ENCODE data around the gene PRKCZ. TPM values are rescaled to one million over a fixed set of nuclear protein-coding genes. Genes with fewer than 3 reads are reported as not detected.

PRKCZ gene
- total RNA-seq, 4 donors from 2014 or later = 0.49 to 1.9 (median 1.1) TPM; not detected in 1

DNA sequence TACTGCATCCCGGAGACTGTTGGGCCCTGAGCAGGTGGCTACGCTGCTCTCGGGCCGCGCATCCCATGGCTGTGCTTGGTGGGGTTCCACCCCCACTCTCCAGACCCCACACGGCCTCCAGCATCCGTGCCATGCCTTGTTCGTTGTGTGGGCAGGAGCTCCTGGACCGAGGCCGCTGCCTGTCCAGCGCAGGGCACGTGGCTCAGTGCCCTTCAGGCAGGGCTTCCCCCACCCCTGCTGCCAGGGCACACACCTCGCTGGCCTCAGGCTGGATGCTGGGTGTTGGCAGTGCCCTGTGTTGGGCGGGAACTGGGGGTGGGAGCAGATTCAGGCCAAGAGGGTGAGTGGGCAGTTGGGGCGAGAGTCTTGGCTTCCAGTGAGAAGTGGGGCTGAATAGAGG is 9.9 kb downstream of the PRKCZ start:
- TF ChIP-seq, protein P1, sequence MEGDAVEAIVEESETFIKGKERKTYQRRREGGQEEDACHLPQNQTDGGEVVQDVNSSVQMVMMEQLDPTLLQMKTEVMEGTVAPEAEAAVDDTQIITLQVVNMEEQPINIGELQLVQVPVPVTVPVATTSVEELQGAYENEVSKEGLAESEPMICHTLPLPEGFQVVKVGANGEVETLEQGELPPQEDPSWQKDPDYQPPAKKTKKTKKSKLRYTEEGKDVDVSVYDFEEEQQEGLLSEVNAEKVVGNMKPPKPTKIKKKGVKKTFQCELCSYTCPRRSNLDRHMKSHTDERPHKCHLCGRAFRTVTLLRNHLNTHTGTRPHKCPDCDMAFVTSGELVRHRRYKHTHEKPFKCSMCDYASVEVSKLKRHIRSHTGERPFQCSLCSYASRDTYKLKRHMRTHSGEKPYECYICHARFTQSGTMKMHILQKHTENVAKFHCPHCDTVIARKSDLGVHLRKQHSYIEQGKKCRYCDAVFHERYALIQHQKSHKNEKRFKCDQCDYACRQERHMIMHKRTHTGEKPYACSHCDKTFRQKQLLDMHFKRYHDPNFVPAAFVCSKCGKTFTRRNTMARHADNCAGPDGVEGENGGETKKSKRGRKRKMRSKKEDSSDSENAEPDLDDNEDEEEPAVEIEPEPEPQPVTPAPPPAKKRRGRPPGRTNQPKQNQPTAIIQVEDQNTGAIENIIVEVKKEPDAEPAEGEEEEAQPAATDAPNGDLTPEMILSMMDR (IDR thresholded peaks at IDR 0.05; ENCODE audit: low read depth) = no peak

- TF ChIP-seq, protein P1 (IDR thresholded peaks at IDR 0.05; ENCODE audit: low read depth) = no peak
Measured at GRCh38 chr1:2060535-2060934, 10.3 kb downstream of the PRKCZ start.

DNA sequence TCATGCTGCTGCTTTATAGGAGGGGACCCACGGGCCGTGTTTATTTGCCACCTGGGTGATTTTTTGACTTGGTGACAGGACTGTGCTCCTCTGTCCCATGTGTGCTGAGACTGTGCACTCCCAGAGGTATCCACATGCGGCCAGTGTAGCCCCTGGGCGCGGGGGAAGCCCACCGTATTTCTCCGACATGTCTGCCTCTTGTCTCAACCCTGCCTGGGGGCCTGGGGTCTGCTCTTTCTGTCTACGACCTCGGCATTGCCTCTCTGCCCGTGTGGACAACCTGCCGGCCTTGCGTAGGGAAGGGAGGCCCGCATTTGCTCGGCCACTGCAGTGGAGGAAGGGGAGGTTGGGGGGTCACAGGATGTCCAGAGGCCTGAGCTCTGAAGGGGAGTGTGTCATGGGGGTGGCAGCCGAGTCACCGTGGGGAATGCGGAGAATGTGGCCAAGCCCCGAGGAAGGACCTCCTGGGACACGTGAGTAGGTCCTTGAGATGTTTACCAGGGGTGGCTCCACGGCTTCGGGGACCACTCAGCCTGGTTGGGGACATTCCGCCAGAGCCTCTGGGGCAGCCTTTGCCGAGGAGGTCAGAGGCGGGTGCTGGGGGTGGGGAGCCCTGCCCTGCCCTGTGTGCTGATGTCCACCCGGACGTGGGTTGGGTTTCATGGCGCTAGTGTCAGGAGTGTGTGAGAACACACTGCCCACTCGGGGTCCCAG is 11.0 kb downstream of the PRKCZ start:
- TF ChIP-seq, protein P1 (IDR thresholded peaks at IDR 0.05; ENCODE audit: low read depth) = no peak

DNA sequence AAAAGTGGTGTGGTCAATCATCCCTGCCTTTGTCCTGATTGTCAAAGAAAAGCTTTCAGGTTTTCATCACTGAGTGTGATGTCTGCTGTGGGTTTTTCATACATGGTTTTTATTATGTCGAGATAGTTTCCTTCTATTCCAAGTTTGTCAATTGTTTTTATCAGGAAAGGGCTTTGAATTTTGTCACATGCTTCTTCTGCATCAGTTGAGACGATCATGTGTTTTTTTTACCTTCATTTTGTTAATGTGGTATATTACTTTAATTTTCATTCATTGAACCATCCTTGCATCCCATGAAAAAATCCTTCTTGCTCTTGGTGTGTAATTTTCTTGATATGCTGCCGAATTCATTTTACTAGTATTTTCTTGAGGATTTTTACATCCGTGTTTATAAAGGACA is 15.5 kb downstream of the PRKCZ start:
- TF ChIP-seq, protein P1 (IDR thresholded peaks at IDR 0.05; ENCODE audit: low read depth) = no peak

DNA sequence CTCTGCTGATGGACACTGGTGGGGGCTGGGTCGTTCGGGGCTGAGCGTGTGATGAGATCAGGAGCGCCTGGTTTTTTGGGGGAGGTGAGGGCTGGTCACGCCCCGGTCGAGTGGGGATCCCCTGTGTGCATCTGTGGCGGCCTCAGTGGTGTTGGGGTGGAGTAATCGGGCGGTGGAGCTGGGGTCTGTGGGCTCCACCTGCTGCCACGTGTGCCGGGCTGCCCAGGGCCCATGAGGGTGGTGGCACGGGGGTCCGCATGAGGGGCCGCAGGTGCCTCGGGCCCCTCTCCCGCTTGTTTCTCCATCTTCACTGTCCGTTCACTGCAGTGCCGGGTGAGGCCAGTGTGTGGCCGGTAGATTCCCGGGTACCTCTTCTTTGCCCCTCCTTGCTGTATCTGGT is 17.2 kb downstream of the PRKCZ start:
- TF ChIP-seq, protein P1 (IDR thresholded peaks at IDR 0.05; ENCODE audit: low read depth) = no peak

DNA sequence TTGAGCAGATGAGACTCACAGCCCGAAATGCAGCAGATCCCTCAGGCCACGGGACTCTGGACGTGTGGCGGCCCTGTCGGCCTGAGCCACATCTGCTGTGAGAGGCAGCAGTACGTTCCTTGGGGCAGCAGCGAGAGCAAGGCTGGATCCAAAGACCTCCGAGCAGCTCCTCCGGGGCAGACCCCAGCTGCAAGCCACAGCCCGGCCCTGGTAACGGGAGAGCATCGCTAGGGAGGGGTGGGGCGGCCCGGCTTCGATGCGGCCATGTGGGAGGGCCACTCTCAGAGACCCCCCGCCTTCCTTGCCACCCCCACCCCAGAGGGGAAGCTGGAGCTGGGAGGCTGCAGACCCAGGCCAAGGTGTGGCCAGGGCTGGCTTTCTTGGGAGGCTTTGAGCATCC is 17.8 kb downstream of the PRKCZ start:
- TF ChIP-seq, protein P1 (IDR thresholded peaks at IDR 0.05; ENCODE audit: low read depth) = no peak

DNA sequence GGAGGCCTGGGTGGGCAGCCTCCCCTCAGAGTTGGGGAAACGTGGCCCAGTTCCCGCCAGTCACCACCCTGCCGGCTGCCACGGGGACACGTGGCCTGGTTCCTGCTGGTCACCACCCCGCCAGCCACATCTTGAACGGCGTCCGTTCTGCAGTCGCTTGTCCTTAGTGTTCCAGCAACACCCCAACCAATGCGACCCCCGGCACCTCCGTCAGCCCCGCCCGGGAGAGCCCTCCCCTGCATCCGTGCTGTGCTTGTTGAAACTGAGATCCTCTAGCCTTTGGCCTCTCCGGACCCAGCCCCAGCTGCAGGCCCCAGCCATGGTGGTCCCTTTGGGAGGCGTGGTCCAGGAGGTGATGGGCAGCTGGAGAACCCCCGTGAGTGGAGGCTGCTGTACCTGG is 18.7 kb downstream of the PRKCZ start:
- TF ChIP-seq, protein P1 (IDR thresholded peaks at IDR 0.05; ENCODE audit: low read depth) = no peak

All from subcutaneous adipose tissue (tissue), 4 donors.